ENCODE data around the gene CNTN5.

Gene CNTN5

GRCh38 chr11:100328626-100329340, 1308.0 kb downstream of the CNTN5 start:
- DNase-seq = no peak
- Histone ChIP-seq H3K27me3 (no peaks in the 10 kb centered on the region), H3K9me3 (no peaks in the 10 kb centered on the region), H3K4me3 (ENCODE audit: low read depth, low read length) (no peak overlapping the region), H3K36me3 (no peaks in the 10 kb centered on the region), H3K4me1 (no peaks in the 10 kb centered on the region)
- no peak for TF ChIP-seq CTCF (IDR thresholded peaks at IDR 0.05; ENCODE audit: low read depth, low read length)

GRCh38 chr11:100329352-100329751, 1308.6 kb downstream of the CNTN5 start:
- Histone ChIP-seq H3K4me1 (no peaks in the 10 kb centered on the region), H3K9me3 (no peaks in the 10 kb centered on the region), H3K27me3 (no peaks in the 10 kb centered on the region), H3K4me3 (ENCODE audit: low read depth, low read length) (no peak overlapping the region), H3K36me3 (no peaks in the 10 kb centered on the region)
- no peak for DNase-seq
- no peak for TF ChIP-seq CTCF (IDR thresholded peaks at IDR 0.05; ENCODE audit: low read depth, low read length)

- no peak for TF ChIP-seq CTCF (IDR thresholded peaks at IDR 0.05; ENCODE audit: low read depth, low read length)
- H3K9me3 ChIP-seq = no peaks in the 10 kb centered on the region
Observed at GRCh38 chr11:100336873-100337272, 1316.1 kb downstream of the CNTN5 start.

GRCh38 chr11:100338144-100338840, 1317.5 kb downstream of the CNTN5 start:
- Histone ChIP-seq H3K9me3 (no peaks in the 10 kb centered on the region), H3K27me3 (no peaks in the 10 kb centered on the region), H3K4me3 (ENCODE audit: low read depth, low read length) (no peak overlapping the region), H3K36me3 (no peaks in the 10 kb centered on the region), H3K4me1 (no peaks in the 10 kb centered on the region)
- no peak for TF ChIP-seq CTCF (IDR thresholded peaks at IDR 0.05; ENCODE audit: low read depth, low read length)
- DNase-seq = no peak

More at GRCh38 chr11:100336873-100337272, 1316.1 kb downstream of the CNTN5 start:
- H3K4me1 ChIP-seq = no peaks in the 10 kb centered on the region
- no peaks in the 10 kb centered on the region for H3K27me3 ChIP-seq
- no peak overlapping the region for H3K4me3 ChIP-seq (ENCODE audit: low read depth, low read length)
- no peak for DNase-seq
- H3K36me3 ChIP-seq = no peaks in the 10 kb centered on the region

- Histone ChIP-seq H3K9me3 (no peaks in the 10 kb centered on the region), H3K27me3 (no peaks in the 10 kb centered on the region), H3K4me3 (ENCODE audit: low read depth, low read length) (no peak overlapping the region), H3K36me3 (no peaks in the 10 kb centered on the region), H3K4me1 (no peaks in the 10 kb centered on the region)
- TF ChIP-seq CTCF (IDR thresholded peaks at IDR 0.05; ENCODE audit: low read depth, low read length) = no peak
- no peak for DNase-seq
Observed at GRCh38 chr11:100340466-100341319, 1319.9 kb downstream of the CNTN5 start.

All from BE2C (cell line).